Neuronal stem cell (in vitro differentiated cells): Measurements from ENCODE around the gene LST1.

Experiments
- DNase-seq: peaks from one replicate; pipeline ENCODE4 v3.0.0-alpha.2; 2013; ENCODE audit warnings: low spot score
- H2AFZ ChIP-seq: one replicate; pipeline ENCODE4 v1.6.1; 2013; ENCODE audit warnings: mild to moderate bottlenecking, low read length, inconsistent platforms
- H2AK5ac ChIP-seq: 2 replicates; pipeline ENCODE4 v1.6.1; 2013; ENCODE audit warnings: low read depth, mild to moderate bottlenecking, inconsistent platforms, low read length, moderate library complexity, mixed read lengths
- H2BK120ac ChIP-seq: 2 replicates; pipeline ENCODE4 v1.6.1; 2013; ENCODE audit warnings: low read depth, mild to moderate bottlenecking, inconsistent platforms, low read length, moderate library complexity, mixed read lengths
- H2BK12ac ChIP-seq: one replicate; pipeline ENCODE4 v1.6.1; 2013; ENCODE audit warnings: low read length, inconsistent platforms
- H2BK15ac ChIP-seq: 2 replicates; pipeline ENCODE4 v1.6.1; 2013; ENCODE audit warnings: mild to moderate bottlenecking, low read length, inconsistent platforms, mixed read lengths
- H2BK5ac ChIP-seq: one replicate; pipeline ENCODE4 v1.6.1; 2013; ENCODE audit warnings: inconsistent platforms, mild to moderate bottlenecking, low read length, moderate library complexity
- H3K14ac ChIP-seq: one replicate; pipeline ENCODE4 v1.6.1; 2013; ENCODE audit warnings: low read length, inconsistent platforms
- H3K18ac ChIP-seq: 2 replicates; pipeline ENCODE4 v1.6.1; 2013; ENCODE audit warnings: low read length, inconsistent platforms
- H3K23ac ChIP-seq: 2 replicates; pipeline ENCODE4 v1.6.1; 2013; ENCODE audit warnings: low read depth, mild to moderate bottlenecking, mixed read lengths, low read length, inconsistent platforms; ENCODE audit not compliant: poor library complexity
- H3K27ac ChIP-seq: replicated peaks from 3 replicates; pipeline ENCODE4 v1.5.1; 2013; ENCODE audit warnings: low read length, inconsistent platforms
- H3K27me3 ChIP-seq, 3 experiments: 2 replicates each; pipeline ENCODE4 v1.6.1; 2013; ENCODE audit warnings: low read length in 3 of 3, mild to moderate bottlenecking in 2 of 3, inconsistent platforms in 1 of 3, low read depth in 1 of 3, mixed read lengths in 1 of 3, moderate library complexity in 1 of 3; ENCODE audit not compliant: control insufficient read depth in 3 of 3, insufficient read depth in 3 of 3
- H3K36me3 ChIP-seq, 2 donors: replicated peaks in 1 of 2; 2 replicates each; pipeline ENCODE4 v1.6.1; 2013; ENCODE audit warnings: low read length in 2 of 2; ENCODE audit not compliant: control insufficient read depth in 2 of 2, insufficient read depth in 2 of 2
- H3K4ac ChIP-seq: 2 replicates; pipeline ENCODE4 v1.6.1; 2013; ENCODE audit warnings: inconsistent platforms, mild to moderate bottlenecking, low read length, moderate library complexity
- H3K4me1 ChIP-seq, 2 donors: 1 replicate in 1 of 2; 2 replicates in 1 of 2; pipeline ENCODE4 v1.6.1; 2013; ENCODE audit warnings: low read length in 2 of 2, low read depth in 1 of 2; ENCODE audit not compliant: control insufficient read depth in 2 of 2, insufficient read depth in 1 of 2
- H3K4me2 ChIP-seq: one replicate; pipeline ENCODE4 v1.6.1; 2013; ENCODE audit warnings: mild to moderate bottlenecking, low read length, inconsistent platforms; ENCODE audit not compliant: insufficient read depth, poor library complexity, severe bottlenecking
- H3K4me3 ChIP-seq, 2 donors: 2 replicates each; pipeline ENCODE4 v1.5.1; 2013; ENCODE audit warnings: low read length in 2 of 2, mild to moderate bottlenecking in 2 of 2, inconsistent platforms in 1 of 2, moderate library complexity in 1 of 2
- H3K79me1 ChIP-seq: one replicate; pipeline ENCODE4 v1.6.1; 2013; ENCODE audit warnings: low read depth, mild to moderate bottlenecking, inconsistent platforms, low read length, moderate library complexity
- H3K9ac ChIP-seq: one replicate; pipeline ENCODE4 v1.6.1; 2013; ENCODE audit warnings: mild to moderate bottlenecking, low read depth, low read length, inconsistent platforms; ENCODE audit not compliant: poor library complexity
- H3K9me3 ChIP-seq, 2 donors: replicated peaks in 1 of 2; 2 replicates each; pipeline versions ENCODE3 to v1.6.1; 2013; ENCODE audit warnings: low read length in 2 of 2, mild to moderate bottlenecking in 2 of 2, inconsistent platforms in 1 of 2, low read depth in 1 of 2, mixed read lengths in 1 of 2, moderate library complexity in 1 of 2; ENCODE audit not compliant: control insufficient read depth in 2 of 2, insufficient read depth in 1 of 2
- H4K8ac ChIP-seq: one replicate; pipeline ENCODE4 v1.6.1; 2013; ENCODE audit warnings: low read depth, mild to moderate bottlenecking, inconsistent platforms, low read length, moderate library complexity
- H4K91ac ChIP-seq: one replicate; pipeline ENCODE4 v1.6.1; 2013; ENCODE audit warnings: low read length, low read depth, mild to moderate bottlenecking, inconsistent platforms; ENCODE audit not compliant: poor library complexity
- WGBS, 2 donors: extraction: QIAGEN DNeasy Blood & Tissue Kit; methylation state at CpG; one replicate each; pipeline ENCODE4 v1.1.7; 2013; ENCODE audit warnings: missing lambda C conversion rate in 2 of 2, mixed read lengths in 1 of 2; ENCODE audit not compliant: insufficient read length in 2 of 2, insufficient replicate concordance in 1 of 2; ENCODE audit errors: extremely low coverage in 2 of 2; 5-methylcytosine and 5-hydroxymethylcytosine counted together

The LST1 gene

DNA sequence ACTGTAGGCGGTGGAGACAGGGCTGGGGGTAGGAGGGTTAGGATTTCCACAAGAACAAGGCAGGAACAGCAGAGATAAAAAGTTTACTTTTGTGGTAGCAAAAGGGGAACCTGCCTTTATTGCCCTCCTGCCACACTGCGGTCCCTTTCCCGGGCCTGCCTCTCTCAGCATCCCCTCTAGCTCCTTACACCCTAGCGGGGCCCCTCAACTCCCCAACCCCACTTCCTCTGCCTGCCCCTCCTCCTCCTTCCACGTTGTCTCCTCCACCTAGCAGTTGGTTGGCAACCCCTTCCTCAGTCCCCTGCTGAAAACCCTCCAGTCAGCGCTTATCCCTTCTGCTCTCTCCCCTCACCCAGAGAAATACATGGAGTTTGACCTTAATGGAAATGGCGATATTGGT lies 29.7 kb downstream of the LST1 start:
- Histone ChIP-seq H3K18ac (no peak overlapping the region), H3K14ac (no peak overlapping the region), H2BK120ac (peak overlapping the region; percentile 51), H2AK5ac (no peak overlapping the region), H3K9ac (no peak overlapping the region), H3K4ac (no peak overlapping the region), H3K4me1 (peaks cover 2 to 11% of the 10 kb centered on the region in 2 donors), H3K27me3 (no peaks in the 10 kb centered on the region), H3K27ac (no peak overlapping the region), H2AFZ (peak overlapping the region; percentile 27), H3K23ac (no peak overlapping the region), H3K4me3 (no peak overlapping the region), H3K9me3 (no peaks in the 10 kb centered on the region), H2BK15ac (no peak overlapping the region), H3K4me2 (no peak overlapping the region), H4K8ac (no peak overlapping the region), H2BK12ac (no peak overlapping the region), H4K91ac (no peak overlapping the region), H3K79me1 (no peaks in the 10 kb centered on the region), H3K36me3 (no peaks in the 10 kb centered on the region), H2BK5ac (no peak overlapping the region)
- WGBS, 2 donors: no CpG with 5 or more reads among the region's 7 CpGs
- no peak for DNase-seq

- H3K4me3 ChIP-seq: no peak overlapping the region
- H4K8ac ChIP-seq: no peak overlapping the region
- H3K4me2 ChIP-seq: no peak overlapping the region
- DNase-seq: no peak
- H3K4me1 ChIP-seq: peaks cover 3 to 13% of the 10 kb centered on the region in 2 donors
- H3K9ac ChIP-seq: no peak overlapping the region
- H2BK5ac ChIP-seq: no peak overlapping the region
- no peak overlapping the region for H2AFZ ChIP-seq
- no peak overlapping the region for H2AK5ac ChIP-seq
- H3K79me1 ChIP-seq: no peaks in the 10 kb centered on the region
- no peak overlapping the region for H4K91ac ChIP-seq
- H2BK12ac ChIP-seq: no peak overlapping the region
- no peak overlapping the region for H3K27ac ChIP-seq
- no peaks in the 10 kb centered on the region for H3K9me3 ChIP-seq
- H3K14ac ChIP-seq: no peak overlapping the region
- no peak overlapping the region for H3K18ac ChIP-seq
- no CpG with 5 or more reads among the region's 2 CpGs for WGBS, 2 donors
- no peak overlapping the region for H2BK120ac ChIP-seq
- H3K27me3 ChIP-seq: no peaks in the 10 kb centered on the region
- H2BK15ac ChIP-seq: no peak overlapping the region
- H3K23ac ChIP-seq: no peak overlapping the region
- H3K36me3 ChIP-seq: peaks cover 4 to 7% of the 10 kb centered on the region in 2 donors
- no peak overlapping the region for H3K4ac ChIP-seq
Measured at GRCh38 chr6:31617010-31617409, 30.9 kb downstream of the LST1 start.

DNA sequence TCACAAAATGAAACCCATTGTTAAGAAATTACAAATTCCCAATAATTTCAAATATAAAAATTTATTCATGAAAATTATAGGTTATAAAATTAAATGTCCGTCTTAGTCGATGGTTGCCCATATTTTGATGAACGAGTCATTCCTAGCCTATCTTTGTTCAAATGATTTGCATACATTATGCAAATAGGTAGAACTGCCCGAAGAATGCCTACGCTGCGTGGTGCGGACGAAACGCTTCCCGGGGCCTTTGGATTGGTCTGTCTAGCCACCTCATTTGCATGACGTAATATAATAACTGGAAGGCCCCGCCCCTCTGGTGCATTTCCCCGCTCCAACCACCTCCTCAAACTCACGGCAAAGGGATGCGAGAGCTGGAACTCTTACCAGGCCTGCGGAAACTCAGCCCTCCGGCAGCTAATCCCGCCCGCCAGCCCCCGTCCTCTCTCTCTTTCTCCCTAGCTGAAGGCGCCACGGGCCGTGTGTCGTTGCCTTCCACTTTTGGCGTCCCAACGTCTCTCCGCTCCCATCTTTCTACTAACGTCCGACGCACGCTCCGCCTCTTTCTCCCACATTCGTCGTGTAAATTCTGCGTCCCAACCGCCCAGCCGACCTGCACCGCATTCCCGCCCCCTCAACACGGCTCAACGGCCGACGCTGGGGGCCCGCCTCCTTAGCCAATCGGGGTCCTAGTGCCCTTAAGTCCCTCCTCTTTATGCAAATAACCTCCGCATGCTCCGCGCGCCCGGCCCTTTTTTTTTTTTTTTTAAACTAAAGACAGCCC lies 33.9 kb downstream of the LST1 start:
- peak overlapping the region; percentile 100 for H3K27ac ChIP-seq
- peak overlapping the region; percentile 97 for H3K23ac ChIP-seq
- H3K18ac ChIP-seq: peak overlapping the region; percentile 100
- peak overlapping the region; percentile 82 for H2BK15ac ChIP-seq
- peaks cover 7 to 19% of the 10 kb centered on the region in 2 donors for H3K4me1 ChIP-seq
- peak overlapping the region; percentile 91 for H2BK5ac ChIP-seq
- peaks cover 5% of the 10 kb centered on the region for H3K79me1 ChIP-seq
- H3K36me3 ChIP-seq: peaks cover 26 to 37% of the 10 kb centered on the region in 2 donors
- H3K4ac ChIP-seq: no peak overlapping the region
- H3K27me3 ChIP-seq: no peaks in the 10 kb centered on the region
- peak; percentile 99 for DNase-seq
- H3K9me3 ChIP-seq: no peaks in the 10 kb centered on the region
- H3K14ac ChIP-seq: no peak overlapping the region
- H3K4me3 ChIP-seq: peak overlapping the region; percentile 59 to 82
- peak overlapping the region; percentile 83 for H2AFZ ChIP-seq
- peak overlapping the region; percentile 57 for H2BK120ac ChIP-seq
- H2AK5ac ChIP-seq: no peak overlapping the region
- no peak overlapping the region for H2BK12ac ChIP-seq
- no peak overlapping the region for H4K91ac ChIP-seq
- H4K8ac ChIP-seq: peak overlapping the region; percentile 96
- no CpG with 5 or more reads among the region's 50 CpGs for WGBS, 2 donors
- peak overlapping the region; percentile 96 for H3K9ac ChIP-seq
- peak overlapping the region; percentile 67 for H3K4me2 ChIP-seq

DNA sequence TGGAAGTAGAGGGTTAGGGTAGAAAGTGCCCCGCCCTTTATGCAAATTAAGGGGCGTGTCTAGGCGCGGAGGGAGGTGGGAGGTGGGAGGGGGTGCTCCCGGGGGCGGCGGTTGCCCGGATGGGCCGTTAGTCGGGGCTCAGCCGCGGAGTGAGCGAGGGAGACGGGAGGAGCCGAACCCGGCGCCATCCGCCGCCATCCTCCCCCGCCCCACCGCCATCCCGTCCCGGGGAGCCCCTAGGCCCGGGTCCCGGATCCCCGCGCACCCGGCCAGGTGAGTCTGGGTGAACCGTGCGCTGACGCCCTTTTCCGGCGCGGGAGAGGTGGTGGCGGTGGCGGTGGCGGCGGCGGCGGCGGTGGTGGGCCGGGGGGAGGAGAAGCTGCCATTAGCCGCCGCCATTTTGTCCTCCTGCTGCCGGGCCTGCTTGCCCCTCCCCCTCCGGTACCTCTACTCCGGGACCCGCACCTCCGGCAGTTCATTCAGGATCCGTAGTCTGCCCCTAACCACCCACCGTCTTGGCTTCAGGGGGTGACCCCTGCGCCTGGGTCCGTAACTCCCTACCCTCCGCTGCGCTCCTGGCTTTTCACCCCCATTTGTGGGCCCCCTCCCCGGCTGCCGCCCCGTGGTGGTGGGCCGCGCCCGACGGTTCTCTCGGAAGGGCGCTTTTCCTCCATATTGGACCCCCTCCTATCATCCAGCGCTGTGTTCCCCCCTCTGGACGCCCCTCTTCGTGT lies 34.7 kb downstream of the LST1 start, which contains the start of gene PRRC2A:
PRRC2A (plus strand) TSS at position 130 of the 734 bp plus-strand sequence. CDS start 2,075 bp downstream, outside the sequence.
- Histone ChIP-seq H3K4ac (no peak within 1 kb of the TSS), H2AK5ac (peak within 1 kb of the TSS; percentile 43), H2BK12ac (no peak within 1 kb of the TSS), H3K4me2 (peak within 1 kb of the TSS; percentile 82), H3K4me3 (peak within 1 kb of the TSS; percentile 85 to 95), H3K9me3 (no peaks in the 10 kb centered on the region), H3K27ac (peak within 1 kb of the TSS; percentile 100), H3K18ac (peak within 1 kb of the TSS; percentile 100), H3K4me1 (peaks cover 7 to 13% of the 10 kb centered on the region in 2 donors), H3K9ac (peak within 1 kb of the TSS; percentile 96), H2AFZ (peak within 1 kb of the TSS; percentile 83), H2BK120ac (peak within 1 kb of the TSS; percentile 57), H3K79me1 (peaks cover 5% of the 10 kb centered on the region), H3K23ac (peak within 1 kb of the TSS; percentile 97), H3K14ac (no peak within 1 kb of the TSS), H4K91ac (no peak within 1 kb of the TSS), H3K27me3 (no peaks in the 10 kb centered on the region), H2BK15ac (peak within 1 kb of the TSS; percentile 82), H3K36me3 (peaks cover 33 to 45% of the 10 kb centered on the region in 2 donors), H4K8ac (peak within 1 kb of the TSS; percentile 96), H2BK5ac (peak within 1 kb of the TSS; percentile 96)
- no CpG with 5 or more reads among the region's 67 CpGs for WGBS, 2 donors
- no peak for DNase-seq
